GM21619 (cell line): ENCODE measurements around the gene DUSP15.
"Not testable (repeated sequence)": the region's sequence is repeated elsewhere in the genome, so short reads cannot be mapped to it uniquely, and the experiment has no call there.

Experiments used
- ATAC-seq: cut with Tn5 transposase; IDR thresholded peaks from one replicate; pipeline ENCODE4 v1.9.1; 2021; ENCODE audit not compliant: unreplicated experiment

DUSP15 gene

GRCh38 chr20:31823360-31824124 lies 46.8 kb downstream of the DUSP15 start:
- ATAC-seq = no peak

GRCh38 chr20:31822421-31823330 lies 47.7 kb downstream of the DUSP15 start:
- no peak for ATAC-seq

- ATAC-seq = no peak
These were observed 48.9 kb downstream of the DUSP15 start for GRCh38 chr20:31821427-31821826.

GRCh38 chr20:31820228-31820627 lies 50.1 kb downstream of the DUSP15 start:
- ATAC-seq = no peak

GRCh38 chr20:31819083-31819784 lies 51.1 kb downstream of the DUSP15 start, which contains the start of gene MYLK2:
Gene MYLK2, plus strand, starts transcription at chr20:31819356. Its CDS starts 225 bp downstream, at chr20:31819581.
- no peak for ATAC-seq

- no peak for ATAC-seq
These were observed 51.9 kb downstream of the DUSP15 start for GRCh38 chr20:31818376-31818908.

- ATAC-seq = no peak
These were observed 52.9 kb downstream of the DUSP15 start for GRCh38 chr20:31817461-31817860.

GRCh38 chr20:31816221-31816620 lies 54.1 kb downstream of the DUSP15 start:
- ATAC-seq = no peak

- ATAC-seq = no peak
These were observed 54.7 kb downstream of the DUSP15 start for GRCh38 chr20:31815408-31816188.

- not testable (repeated sequence) for ATAC-seq
These were observed 56.2 kb downstream of the DUSP15 start for GRCh38 chr20:31814142-31814541.

- no peak for ATAC-seq
These were observed 56.7 kb downstream of the DUSP15 start for GRCh38 chr20:31813611-31814010.

GRCh38 chr20:31811796-31812728 lies 58.3 kb downstream of the DUSP15 start:
- no peak for ATAC-seq

- no peak for ATAC-seq
These were observed 59.1 kb downstream of the DUSP15 start for GRCh38 chr20:31811198-31811597.
